HG02623 (cell line): ENCODE results near the gene CIDEB.
"Not testable (repeated sequence)": the region's sequence is repeated elsewhere in the genome, so short reads cannot be mapped to it uniquely, and the experiment has no call there.

Experiments used
- ATAC-seq: cut with Tn5 transposase; IDR thresholded peaks from one replicate; pipeline ENCODE4 v1.9.1; 2021; ENCODE audit warnings: moderate library complexity; ENCODE audit not compliant: unreplicated experiment

Gene CIDEB

GRCh38 chr14:24307575-24308341, at the start of gene CIDEB:
CIDEB (minus strand) TSS chr14:24307977; CDS start chr14:24307858, 119 bp downstream.
- no peak for ATAC-seq

- ATAC-seq, result no peak
Measured at GRCh38 chr14:24356208-24356607, 48.4 kb upstream of the CIDEB start.

- no peak for ATAC-seq
Measured at GRCh38 chr14:24355009-24355408, 47.2 kb upstream of the CIDEB start.

- ATAC-seq, result not testable (repeated sequence)
Measured at GRCh38 chr14:24354482-24354825, 46.7 kb upstream of the CIDEB start.

- ATAC-seq, result no peak
Measured at GRCh38 chr14:24353559-24354481, 46.0 kb upstream of the CIDEB start.

- ATAC-seq, result no peak
Measured at GRCh38 chr14:24351517-24351916, 43.7 kb upstream of the CIDEB start.

GRCh38 chr14:24349742-24350141, 42.0 kb upstream of the CIDEB start:
- no peak for ATAC-seq

GRCh38 chr14:24348186-24348585, 40.4 kb upstream of the CIDEB start:
- ATAC-seq, result no peak

GRCh38 chr14:24347134-24347533, 39.4 kb upstream of the CIDEB start:
- ATAC-seq, result no peak

GRCh38 chr14:24343795-24344660, 36.3 kb upstream of the CIDEB start:
- no peak for ATAC-seq

- no peak for ATAC-seq
Measured at GRCh38 chr14:24342889-24343288, 35.1 kb upstream of the CIDEB start.

GRCh38 chr14:24340606-24341005, 32.8 kb upstream of the CIDEB start:
- ATAC-seq, result no peak

- ATAC-seq, result peak; percentile 96
Measured at GRCh38 chr14:24339284-24340151, 31.7 kb upstream of the CIDEB start, which contains the start of gene RIPK3. RIPK3 (minus strand) TSS chr14:24339991; CDS start chr14:24339826, 165 bp downstream.

- ATAC-seq, result no peak
Measured at GRCh38 chr14:24338843-24339242, 31.1 kb upstream of the CIDEB start.

GRCh38 chr14:24337824-24338175, 30.0 kb upstream of the CIDEB start:
- ATAC-seq, result no peak

GRCh38 chr14:24337144-24337823, 29.5 kb upstream of the CIDEB start:
- no peak for ATAC-seq

GRCh38 chr14:24335461-24336171, 27.8 kb upstream of the CIDEB start:
- no peak for ATAC-seq

GRCh38 chr14:24334431-24335291, 26.9 kb upstream of the CIDEB start, which contains the start of gene ADCY4:
ADCY4 (minus strand) TSS chr14:24335071; CDS start chr14:24334652, 419 bp downstream.
- ATAC-seq, result no peak
